Activated B cell treated with CpG ODN at 0.5 μM for 24 hours (primary cell): ENCODE results near the gene LIFR. TPM values are rescaled to one million over a fixed set of nuclear protein-coding genes. Genes with fewer than 3 reads are reported as not detected.

Experiments used
- ATAC-seq: fragments of 200-7000 bp; cut with Tn5 transposase; one replicate; pipeline ENCODE4 v1.10.0; 2021; ENCODE audit warnings: low read depth, mild to moderate bottlenecking, moderate library complexity
- CTCF ChIA-PET: fragments of 350-600 bp; sonication (Branson Sonifier 250); formaldehyde crosslinking; loops from one replicate; lab custom pipeline; 2021; ENCODE audit warnings: antibody characterized with exemption; lab: Charles Lee
- POLR2A ChIA-PET: fragments of 350-600 bp; sonication (Branson Sonifier 250); formaldehyde crosslinking; loops from one replicate; lab custom pipeline; 2021; ENCODE audit warnings: antibody characterized with exemption; lab: Charles Lee
- DNase-seq: peaks from one replicate; pipeline ENCODE4 v3.0.0; 2022
- H3K27ac Mint-ChIP-seq: one replicate; pipeline ENCODE4 v1.8.0; 2020; ENCODE audit warnings: mixed read lengths
- H3K27me3 Mint-ChIP-seq: one replicate; pipeline ENCODE4 v1.8.0; 2021; ENCODE audit warnings: mixed read lengths
- H3K36me3 Mint-ChIP-seq: one replicate; pipeline ENCODE4 v1.8.0; 2021; ENCODE audit warnings: low read depth, mixed read lengths
- H3K4me1 Mint-ChIP-seq: one replicate; pipeline ENCODE4 v1.8.0; 2021; ENCODE audit warnings: mixed read lengths
- H3K4me3 Mint-ChIP-seq: one replicate; pipeline ENCODE4 v1.8.0; 2020; ENCODE audit warnings: mild to moderate bottlenecking, mixed read lengths
- H3K9me3 Mint-ChIP-seq: one replicate; pipeline ENCODE4 v1.8.0; 2020; ENCODE audit warnings: mixed read lengths
- intact Hi-C: fragments of 100-400 bp; cut with micrococcal nuclease; formaldehyde crosslinking; loops from one replicate; pipeline ENCODE4 v1.15.1; 2024
- total RNA-seq: library from RNA; stranded (reverse); gene quantifications from 2 replicates; pipeline ENCODE4 v1.2.3, GENCODE V29; 2022
- TF ChIP-seq, protein P1 (sequence below): fragments of 200-600 bp; IDR thresholded peaks from one replicate; pipeline ENCODE4 v1.8.0; 2022; ENCODE audit warnings: antibody characterized with exemption, mild to moderate bottlenecking

LIFR gene
- total RNA-seq, 1 donor from 2014 or later: not detected

GRCh38 chr5:38451074-38451725 is 105.2 kb downstream of the LIFR start:
- ChIA-PET POLR2A (no interaction called here), CTCF (interaction anchor here (2.6 kb wide), 1 partner anchor 10 kb away, joined by 11 read pairs; no protein-coding TSS in a partner anchor)
- H3K36me3 Mint-ChIP-seq: no peaks in the 10 kb centered on the region
- TF ChIP-seq, protein P1, sequence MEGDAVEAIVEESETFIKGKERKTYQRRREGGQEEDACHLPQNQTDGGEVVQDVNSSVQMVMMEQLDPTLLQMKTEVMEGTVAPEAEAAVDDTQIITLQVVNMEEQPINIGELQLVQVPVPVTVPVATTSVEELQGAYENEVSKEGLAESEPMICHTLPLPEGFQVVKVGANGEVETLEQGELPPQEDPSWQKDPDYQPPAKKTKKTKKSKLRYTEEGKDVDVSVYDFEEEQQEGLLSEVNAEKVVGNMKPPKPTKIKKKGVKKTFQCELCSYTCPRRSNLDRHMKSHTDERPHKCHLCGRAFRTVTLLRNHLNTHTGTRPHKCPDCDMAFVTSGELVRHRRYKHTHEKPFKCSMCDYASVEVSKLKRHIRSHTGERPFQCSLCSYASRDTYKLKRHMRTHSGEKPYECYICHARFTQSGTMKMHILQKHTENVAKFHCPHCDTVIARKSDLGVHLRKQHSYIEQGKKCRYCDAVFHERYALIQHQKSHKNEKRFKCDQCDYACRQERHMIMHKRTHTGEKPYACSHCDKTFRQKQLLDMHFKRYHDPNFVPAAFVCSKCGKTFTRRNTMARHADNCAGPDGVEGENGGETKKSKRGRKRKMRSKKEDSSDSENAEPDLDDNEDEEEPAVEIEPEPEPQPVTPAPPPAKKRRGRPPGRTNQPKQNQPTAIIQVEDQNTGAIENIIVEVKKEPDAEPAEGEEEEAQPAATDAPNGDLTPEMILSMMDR: no peak
- intact Hi-C loops: no loop called here
- H3K9me3 Mint-ChIP-seq: peaks cover 14% of the 10 kb centered on the region
- DNase-seq (no peak), ATAC-seq (no peak)
- H3K4me3 Mint-ChIP-seq: no peak overlapping the region
- H3K27ac Mint-ChIP-seq: no peak overlapping the region
- H3K4me1 Mint-ChIP-seq: peaks cover 15% of the 10 kb centered on the region
- peaks cover 63% of the 10 kb centered on the region for H3K27me3 Mint-ChIP-seq

DNA sequence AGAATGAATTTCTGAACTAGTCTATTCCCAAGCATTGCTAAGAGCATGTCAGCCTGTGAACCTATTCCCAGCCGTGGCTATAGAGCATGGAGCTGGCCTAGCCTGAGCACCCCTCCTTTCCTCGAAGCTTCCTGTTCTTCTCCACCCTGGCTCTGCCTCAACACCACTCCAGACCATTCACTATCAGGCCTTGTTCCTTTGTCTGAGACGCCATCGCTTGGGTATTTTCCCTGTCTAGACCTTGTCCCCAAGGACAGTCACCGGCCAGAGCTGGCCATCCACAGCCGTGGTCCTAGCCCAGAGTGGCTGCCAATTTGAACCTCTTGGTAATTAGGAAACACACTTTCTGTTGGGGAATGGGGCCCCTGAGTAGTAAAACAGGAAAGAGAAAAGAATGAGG is 105.8 kb downstream of the LIFR start:
- ATAC-seq: no peak
- Mint-ChIP-seq H3K27me3 (peaks cover 63% of the 10 kb centered on the region), H3K4me1 (peaks cover 15% of the 10 kb centered on the region), H3K36me3 (no peaks in the 10 kb centered on the region), H3K27ac (peak overlapping the region; percentile 47), H3K4me3 (no peak overlapping the region), H3K9me3 (peaks cover 9% of the 10 kb centered on the region)
- CTCF ChIA-PET: interaction anchor here (2.6 kb wide), 1 partner anchor 9 kb away, joined by 11 read pairs; no protein-coding TSS in a partner anchor
- no peak for DNase-seq
- TF ChIP-seq, protein P1: no peak
- intact Hi-C loops: no loop called here
- POLR2A ChIA-PET: no interaction called here

DNA sequence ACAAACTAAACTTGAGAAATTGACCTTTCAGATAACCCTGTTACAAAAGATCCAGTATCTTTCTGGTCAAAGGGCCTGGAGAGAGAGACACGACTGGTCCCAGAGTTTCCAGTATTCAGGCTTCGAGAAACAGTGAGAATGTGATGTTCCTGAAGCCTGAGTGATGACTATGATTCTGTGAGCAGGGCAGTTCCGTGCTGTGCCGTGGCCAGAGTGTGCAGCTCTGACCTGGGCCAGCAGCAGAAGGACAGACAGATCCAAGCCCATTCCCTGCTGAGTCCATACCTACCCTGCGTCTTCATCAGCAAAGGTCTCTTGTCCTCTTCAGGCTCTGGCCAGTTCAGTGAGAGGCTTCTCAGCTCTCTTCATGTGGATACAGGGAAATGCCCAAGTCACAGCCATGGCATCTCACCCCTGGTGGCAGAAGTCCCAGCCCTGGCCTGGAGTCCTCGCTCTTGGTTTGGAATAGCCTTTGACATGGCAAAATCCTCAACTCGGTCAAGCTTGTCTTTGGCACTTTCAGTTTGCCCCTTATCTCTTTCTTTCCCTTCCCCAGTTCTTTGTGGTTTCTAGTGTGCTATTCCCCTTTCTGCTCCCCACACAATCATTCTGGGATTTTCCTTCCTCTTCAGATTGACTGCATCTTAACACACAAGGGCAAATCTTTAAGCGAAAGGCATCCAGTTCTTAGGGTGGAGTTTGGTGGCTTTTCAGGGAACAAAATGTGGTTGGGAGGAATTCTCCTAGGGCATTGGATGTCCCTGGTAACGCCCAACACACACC is 107.7 kb downstream of the LIFR start:
- intact Hi-C loops: loop anchor here (5.0 kb wide), 1 partner anchor 94 kb away; no protein-coding TSS in a partner anchor
- Mint-ChIP-seq H3K27me3 (peaks cover 66% of the 10 kb centered on the region), H3K27ac (no peak overlapping the region), H3K4me1 (peaks cover 13% of the 10 kb centered on the region), H3K9me3 (peaks cover 7% of the 10 kb centered on the region), H3K4me3 (no peak overlapping the region), H3K36me3 (no peaks in the 10 kb centered on the region)
- ATAC-seq (no peak), DNase-seq (no peak)
- POLR2A ChIA-PET: no interaction called here
- CTCF ChIA-PET: no interaction called here
- TF ChIP-seq, protein P1: no peak

DNA sequence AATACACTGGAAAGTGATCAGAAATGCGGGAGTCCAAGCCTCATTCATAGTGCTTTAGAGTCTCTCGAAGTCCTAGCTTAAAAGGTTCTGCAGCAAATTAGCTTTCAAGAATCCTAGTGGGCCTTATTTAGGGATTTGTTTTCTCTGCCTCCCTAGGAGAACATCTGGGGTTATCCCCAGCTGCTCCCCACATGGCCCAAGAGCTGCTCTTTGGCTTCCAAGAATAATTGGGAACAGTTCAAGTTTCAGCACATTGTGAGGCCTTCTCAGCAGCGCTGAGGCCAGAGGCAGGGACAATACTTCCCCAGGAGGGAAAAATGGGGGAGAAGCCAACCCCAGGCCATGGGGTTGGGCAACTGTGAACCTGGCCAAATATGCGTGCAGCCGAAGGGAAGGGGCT is 108.7 kb downstream of the LIFR start:
- Mint-ChIP-seq H3K27ac (no peak overlapping the region), H3K9me3 (no peaks in the 10 kb centered on the region), H3K4me3 (no peak overlapping the region), H3K27me3 (peaks cover 69% of the 10 kb centered on the region), H3K36me3 (no peaks in the 10 kb centered on the region), H3K4me1 (peaks cover 3% of the 10 kb centered on the region)
- intact Hi-C loops: loop anchor here (5.0 kb wide), 1 partner anchor 95 kb away; no protein-coding TSS in a partner anchor
- DNase-seq: no peak
- ChIA-PET POLR2A (no interaction called here), CTCF (no interaction called here)
- TF ChIP-seq, protein P1: no peak
- no peak for ATAC-seq

- no peaks in the 10 kb centered on the region for H3K9me3 Mint-ChIP-seq
- ChIA-PET CTCF (no interaction called here), POLR2A (no interaction called here)
- intact Hi-C loops: loop anchor here (5.0 kb wide), 1 partner anchor 95 kb away; no protein-coding TSS in a partner anchor
- TF ChIP-seq, protein P1: no peak
- DNase-seq: no peak
- no peak overlapping the region for H3K27ac Mint-ChIP-seq
- H3K4me1 Mint-ChIP-seq: no peaks in the 10 kb centered on the region
- H3K4me3 Mint-ChIP-seq: no peak overlapping the region
- no peak for ATAC-seq
- no peaks in the 10 kb centered on the region for H3K36me3 Mint-ChIP-seq
- peaks cover 69% of the 10 kb centered on the region for H3K27me3 Mint-ChIP-seq
These were observed 109.4 kb downstream of the LIFR start for GRCh38 chr5:38447056-38447455.
